Measurements from ENCODE around the gene HEG1. TPM values are rescaled to one million over a fixed set of nuclear protein-coding genes. Genes with fewer than 3 reads are reported as not detected.

HEG1 gene
- total and polyA plus RNA-seq, 2 donors (not counting 3 experiments of a cell fraction or from before 2014, with no cell fraction given): 50.1 to 106 TPM

GRCh38 chr3:124973290-124973689, 82.5 kb downstream of the HEG1 start:
- ChIA-PET CTCF (no interaction called here), POLR2A (no interaction called here)
- dilution Hi-C loops (cut with MboI; ENCODE audit: extremely low pct_ligation_motif_present, low sequenced_read_pairs): no loop called here
- FAIRE-seq: no peak
- Histone ChIP-seq H3K4me3 (replicated peaks in 1 of 3; ENCODE audit: insufficient read depth in 1 of 3, low read depth in 1 of 3, low read length in 3 of 3) (no peak overlapping the region), H3K9me3 (replicated peaks; ENCODE audit: control insufficient read depth, insufficient read depth, low read length) (no peaks in the 10 kb centered on the region), H3K36me3 (ENCODE audit: control insufficient read depth in 2 of 2, extremely low read depth in 1 of 2, insufficient read depth in 2 of 2, low read length in 2 of 2) (peaks cover 6 to 18% of the 10 kb centered on the region in 2 experiments), H3K27ac (ENCODE audit: insufficient read depth, low read depth, low read length) (no peak overlapping the region), H3K9me1 (replicated peaks; ENCODE audit: control insufficient read depth, extremely low read depth, insufficient read depth, low read length) (no peaks in the 10 kb centered on the region), H3K9ac (replicated peaks; ENCODE audit: extremely low read depth, insufficient read depth, low read length) (no peak overlapping the region), H3K4me2 (ENCODE audit: insufficient read depth, low read length) (no peak overlapping the region), H3K4me1 (ENCODE audit: control insufficient read depth, extremely low read depth, insufficient read depth, low read length) (no peaks in the 10 kb centered on the region), H4K20me1 (replicated peaks; ENCODE audit: control insufficient read depth, extremely low read depth, insufficient read depth, low read length) (no peaks in the 10 kb centered on the region), H3K79me2 (ENCODE audit: control insufficient read depth, insufficient read depth, low read length) (no peaks in the 10 kb centered on the region), H3K27me3 (ENCODE audit: control insufficient read depth in 2 of 2, insufficient read depth in 2 of 2, low read length in 2 of 2) (no peaks in the 10 kb centered on the region), H2AFZ (ENCODE audit: low read depth, low read length) (no peak overlapping the region)
- no TSS peak for BruUV-seq (replicated peaks)
- no peak for DNase-seq (ENCODE audit: low read depth, low spot score)
- intact Hi-C loops (cut with micrococcal nuclease): no loop called here
- no peak for TF ChIP-seq GATA2 (IDR thresholded peaks at IDR 0.05; ENCODE audit: insufficient read depth, insufficient read length, low read depth, low read length)
- TF ChIP-seq MYC (IDR thresholded peaks at IDR 0.05; ENCODE audit: low read depth, low read length): no peak
- no peak for TF ChIP-seq POLR2A (IDR thresholded peaks at IDR 0.05; ENCODE audit: low read depth, low read length)
- no peak for TF ChIP-seq JUN (IDR thresholded peaks at IDR 0.05; ENCODE audit: borderline replicate concordance, insufficient read depth, insufficient read length, low read depth)
- TF ChIP-seq, protein P1, sequence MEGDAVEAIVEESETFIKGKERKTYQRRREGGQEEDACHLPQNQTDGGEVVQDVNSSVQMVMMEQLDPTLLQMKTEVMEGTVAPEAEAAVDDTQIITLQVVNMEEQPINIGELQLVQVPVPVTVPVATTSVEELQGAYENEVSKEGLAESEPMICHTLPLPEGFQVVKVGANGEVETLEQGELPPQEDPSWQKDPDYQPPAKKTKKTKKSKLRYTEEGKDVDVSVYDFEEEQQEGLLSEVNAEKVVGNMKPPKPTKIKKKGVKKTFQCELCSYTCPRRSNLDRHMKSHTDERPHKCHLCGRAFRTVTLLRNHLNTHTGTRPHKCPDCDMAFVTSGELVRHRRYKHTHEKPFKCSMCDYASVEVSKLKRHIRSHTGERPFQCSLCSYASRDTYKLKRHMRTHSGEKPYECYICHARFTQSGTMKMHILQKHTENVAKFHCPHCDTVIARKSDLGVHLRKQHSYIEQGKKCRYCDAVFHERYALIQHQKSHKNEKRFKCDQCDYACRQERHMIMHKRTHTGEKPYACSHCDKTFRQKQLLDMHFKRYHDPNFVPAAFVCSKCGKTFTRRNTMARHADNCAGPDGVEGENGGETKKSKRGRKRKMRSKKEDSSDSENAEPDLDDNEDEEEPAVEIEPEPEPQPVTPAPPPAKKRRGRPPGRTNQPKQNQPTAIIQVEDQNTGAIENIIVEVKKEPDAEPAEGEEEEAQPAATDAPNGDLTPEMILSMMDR (IDR thresholded peaks at IDR 0.05; ENCODE audit: extremely low read depth in 1 of 2, insufficient read depth in 1 of 2, low read depth in 1 of 2, low read length in 2 of 2): no peak
- TF ChIP-seq FOS (IDR thresholded peaks at IDR 0.05; ENCODE audit: borderline replicate concordance, insufficient read depth, low read length): no peak
- TF ChIP-seq EZH2 (IDR thresholded peaks at IDR 0.05; ENCODE audit: borderline replicate concordance, low read depth, low read length, severe bottlenecking): no peak
- no peak for TF ChIP-seq POLR2AphosphoS5 (IDR thresholded peaks at IDR 0.05; ENCODE audit: insufficient read depth, low read depth, low read length)
- TF ChIP-seq MAX (IDR thresholded peaks at IDR 0.05; ENCODE audit: insufficient read depth, insufficient read length): no peak
